Measurements from ENCODE around the gene LUC7L3.

The LUC7L3 gene

DNA sequence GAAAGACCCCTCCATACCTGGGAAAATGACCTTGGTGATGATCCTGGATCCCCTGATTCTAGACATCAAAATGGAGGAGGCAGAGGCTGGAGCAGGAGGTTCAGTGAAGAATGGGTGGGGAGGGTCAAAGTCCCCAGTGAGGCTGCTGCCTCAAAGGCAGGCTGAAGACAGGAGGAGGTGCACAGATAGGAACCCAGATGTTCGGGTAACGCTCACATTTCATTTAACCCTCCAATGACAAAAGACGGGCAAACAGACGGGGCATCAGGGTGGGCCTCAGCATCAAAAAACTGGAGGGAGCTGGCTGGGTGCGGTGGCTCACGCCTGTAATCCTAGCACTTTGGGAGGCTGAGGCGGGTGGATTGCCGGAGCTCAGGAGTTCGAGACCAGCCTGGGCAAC, 48.0 kb downstream of the LUC7L3 start, which contains the start of gene ANKRD40CL:
ANKRD40CL (minus strand) TSS at position 73 of the 400 bp plus-strand sequence. CDS start 605 bp downstream, outside the sequence.
- no peaks in the 10 kb centered on the region for H3K27me3 ChIP-seq (ENCODE audit: insufficient read depth, low read depth, severe bottlenecking)
- H3K36me3 ChIP-seq = no peaks in the 10 kb centered on the region
- TF ChIP-seq, protein P1, sequence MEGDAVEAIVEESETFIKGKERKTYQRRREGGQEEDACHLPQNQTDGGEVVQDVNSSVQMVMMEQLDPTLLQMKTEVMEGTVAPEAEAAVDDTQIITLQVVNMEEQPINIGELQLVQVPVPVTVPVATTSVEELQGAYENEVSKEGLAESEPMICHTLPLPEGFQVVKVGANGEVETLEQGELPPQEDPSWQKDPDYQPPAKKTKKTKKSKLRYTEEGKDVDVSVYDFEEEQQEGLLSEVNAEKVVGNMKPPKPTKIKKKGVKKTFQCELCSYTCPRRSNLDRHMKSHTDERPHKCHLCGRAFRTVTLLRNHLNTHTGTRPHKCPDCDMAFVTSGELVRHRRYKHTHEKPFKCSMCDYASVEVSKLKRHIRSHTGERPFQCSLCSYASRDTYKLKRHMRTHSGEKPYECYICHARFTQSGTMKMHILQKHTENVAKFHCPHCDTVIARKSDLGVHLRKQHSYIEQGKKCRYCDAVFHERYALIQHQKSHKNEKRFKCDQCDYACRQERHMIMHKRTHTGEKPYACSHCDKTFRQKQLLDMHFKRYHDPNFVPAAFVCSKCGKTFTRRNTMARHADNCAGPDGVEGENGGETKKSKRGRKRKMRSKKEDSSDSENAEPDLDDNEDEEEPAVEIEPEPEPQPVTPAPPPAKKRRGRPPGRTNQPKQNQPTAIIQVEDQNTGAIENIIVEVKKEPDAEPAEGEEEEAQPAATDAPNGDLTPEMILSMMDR (IDR thresholded peaks at IDR 0.05; ENCODE audit: low read depth, low read length) = no peak
- H3K9me3 ChIP-seq (ENCODE audit: severe bottlenecking) = no peaks in the 10 kb centered on the region
- no peak for DNase-seq
- H3K27ac ChIP-seq = no peak within 1 kb of the TSS
- H3K4me3 ChIP-seq (ENCODE audit: low read depth, low read length) = no peak within 1 kb of the TSS

DNA sequence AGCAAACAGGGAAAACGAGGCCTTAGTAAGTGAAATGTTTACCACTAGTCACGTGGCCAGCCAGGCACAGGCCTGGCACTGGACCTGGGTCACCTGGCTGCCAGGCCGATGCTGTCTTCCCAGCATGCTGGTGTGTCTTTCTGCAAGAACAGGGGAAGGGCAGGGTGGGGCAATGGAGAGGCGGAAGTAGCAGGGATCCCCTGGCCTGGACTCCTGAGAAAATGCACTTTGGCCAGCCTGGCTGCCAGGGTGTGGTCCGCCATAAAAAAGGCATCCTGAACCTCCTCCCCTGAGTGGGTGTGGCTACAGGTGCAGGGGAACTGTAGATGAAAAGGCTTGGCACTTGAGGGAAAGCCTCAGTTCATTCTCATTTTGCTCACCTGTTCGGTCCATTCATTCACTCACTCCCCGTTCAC, 49.0 kb downstream of the LUC7L3 start:
- no peak overlapping the region for H3K27ac ChIP-seq
- no peak for DNase-seq

DNA sequence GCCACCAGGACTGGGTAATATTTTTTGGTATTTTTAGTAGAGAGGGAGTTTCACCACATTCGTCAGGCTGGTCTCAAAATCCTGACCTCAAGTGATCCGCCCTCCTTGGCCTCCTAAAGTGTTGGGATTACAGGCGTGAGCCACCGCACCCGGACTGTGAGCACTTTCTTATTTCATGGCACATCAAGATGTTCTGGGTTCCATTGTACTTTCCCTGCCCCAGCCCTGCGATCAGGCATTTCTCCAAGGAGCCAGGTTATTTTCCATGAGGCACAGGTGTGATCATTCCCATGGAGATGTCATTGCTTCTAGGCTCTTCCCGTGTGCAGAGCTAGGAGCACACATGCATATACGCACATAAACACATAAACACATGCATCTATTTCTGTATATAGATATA, 50.5 kb downstream of the LUC7L3 start:
- DNase-seq = no peak
- H3K27me3 ChIP-seq (ENCODE audit: insufficient read depth, low read depth, severe bottlenecking) = no peaks in the 10 kb centered on the region
- no peaks in the 10 kb centered on the region for H3K9me3 ChIP-seq (ENCODE audit: severe bottlenecking)
- TF ChIP-seq, protein P1 (IDR thresholded peaks at IDR 0.05; ENCODE audit: low read depth, low read length) = no peak
- H3K4me3 ChIP-seq (ENCODE audit: low read depth, low read length) = no peak overlapping the region
- H3K36me3 ChIP-seq = no peaks in the 10 kb centered on the region
- H3K27ac ChIP-seq = no peak overlapping the region

More for the DNA sequence above, 49.0 kb downstream of the LUC7L3 start:
- TF ChIP-seq, protein P1 (IDR thresholded peaks at IDR 0.05; ENCODE audit: low read depth, low read length) = no peak
- H3K4me3 ChIP-seq (ENCODE audit: low read depth, low read length) = no peak overlapping the region
- H3K36me3 ChIP-seq = no peaks in the 10 kb centered on the region
- no peaks in the 10 kb centered on the region for H3K9me3 ChIP-seq (ENCODE audit: severe bottlenecking)
- no peaks in the 10 kb centered on the region for H3K27me3 ChIP-seq (ENCODE audit: insufficient read depth, low read depth, severe bottlenecking)

DNA sequence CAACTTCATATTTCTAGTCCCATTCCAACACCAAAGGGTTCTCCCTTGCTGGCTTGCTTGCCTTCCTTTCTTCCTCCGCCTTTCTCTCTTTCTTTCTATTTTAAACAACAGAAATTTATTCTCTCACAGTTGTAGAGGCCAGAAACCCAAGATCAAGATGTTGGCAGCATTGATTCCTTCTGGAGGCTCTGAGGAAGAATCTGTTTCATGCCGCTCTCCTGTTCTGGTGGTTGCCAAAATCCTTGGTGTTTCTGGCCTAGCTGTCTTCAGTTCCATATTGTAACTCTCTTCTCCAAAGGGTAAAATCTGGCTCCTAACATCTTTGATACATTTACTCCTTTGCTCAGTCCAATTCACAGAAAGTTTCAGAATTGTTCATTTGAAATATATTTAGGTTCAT, 50.9 kb downstream of the LUC7L3 start:
- TF ChIP-seq, protein P1 (IDR thresholded peaks at IDR 0.05; ENCODE audit: low read depth, low read length) = no peak
- H3K4me3 ChIP-seq (ENCODE audit: low read depth, low read length) = no peak overlapping the region
- DNase-seq = no peak
- no peaks in the 10 kb centered on the region for H3K27me3 ChIP-seq (ENCODE audit: insufficient read depth, low read depth, severe bottlenecking)
- H3K9me3 ChIP-seq (ENCODE audit: severe bottlenecking) = no peaks in the 10 kb centered on the region
- H3K36me3 ChIP-seq = no peaks in the 10 kb centered on the region
- no peak overlapping the region for H3K27ac ChIP-seq

DNA sequence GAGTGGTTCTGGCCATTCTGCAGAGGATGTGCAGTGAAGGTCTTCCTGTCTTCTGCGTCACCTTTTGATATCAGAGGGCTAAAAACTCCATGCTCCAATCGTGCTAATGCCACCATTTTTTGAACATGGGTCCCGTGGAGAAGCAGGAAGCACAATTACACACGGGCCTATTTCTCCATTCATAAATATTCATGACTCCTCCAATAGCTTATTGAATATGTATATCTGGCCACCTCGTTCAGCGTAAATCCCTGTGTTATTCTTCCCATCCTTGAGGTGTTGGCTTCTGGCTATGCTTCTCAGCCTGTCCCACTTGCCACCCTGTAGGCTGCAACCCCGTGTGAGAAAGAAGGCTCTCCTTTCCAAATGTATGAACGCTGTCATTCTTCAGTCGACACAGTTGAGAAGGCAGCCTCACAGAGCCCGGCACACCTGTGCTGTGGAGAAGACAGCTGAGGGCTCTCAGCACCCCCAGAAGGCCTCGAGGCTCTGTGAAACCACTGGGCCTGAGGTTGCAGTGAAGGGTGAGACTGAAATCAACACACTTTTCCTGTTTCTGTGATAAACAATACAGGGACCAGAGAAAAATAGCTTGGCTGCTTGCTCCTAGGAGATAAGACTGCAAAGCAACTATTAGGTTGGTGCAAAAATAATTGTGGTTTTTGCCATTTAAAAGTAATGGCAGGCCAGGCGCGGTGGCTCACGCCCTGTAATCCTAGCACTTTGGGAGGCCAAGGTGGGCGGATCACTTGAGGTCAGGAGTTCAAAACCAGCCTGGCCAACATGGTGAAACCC, 52.8 kb downstream of the LUC7L3 start:
- no peaks in the 10 kb centered on the region for H3K36me3 ChIP-seq
- no peak overlapping the region for H3K4me3 ChIP-seq (ENCODE audit: low read depth, low read length)
- no peaks in the 10 kb centered on the region for H3K9me3 ChIP-seq (ENCODE audit: severe bottlenecking)
- DNase-seq = no peak
- TF ChIP-seq, protein P1 (IDR thresholded peaks at IDR 0.05; ENCODE audit: low read depth, low read length) = no peak
- H3K27ac ChIP-seq = no peak overlapping the region
- no peaks in the 10 kb centered on the region for H3K27me3 ChIP-seq (ENCODE audit: insufficient read depth, low read depth, severe bottlenecking)
